ENCODE data around the gene SUMO4. TPM values are rescaled to one million over a fixed set of nuclear protein-coding genes. Genes with fewer than 3 reads are reported as not detected.

Gene SUMO4
- total RNA-seq, 2 donors from 2014 or later: 2.0 to 2.4 TPM

GRCh38 chr6:149387779-149388512, 12.1 kb upstream of the SUMO4 start:
- H3K9me3 ChIP-seq: no peaks in the 10 kb centered on the region
- no peak overlapping the region for H3K4me3 ChIP-seq
- intact Hi-C loops (cut with DNase I): no loop called here

GRCh38 chr6:149389509-149390297, 10.4 kb upstream of the SUMO4 start:
- Histone ChIP-seq H3K27me3 (replicated peaks; ENCODE audit: insufficient read depth) (no peaks in the 10 kb centered on the region), H3K36me3 (no peaks in the 10 kb centered on the region), H3K9me3 (no peaks in the 10 kb centered on the region), H3K4me1 (replicated peaks) (peaks cover 6% of the 10 kb centered on the region), H3K27ac (no peak overlapping the region), H3K4me3 (no peak overlapping the region)
- 95% methylated on average over 3 of the region's 3 CpGs for WGBS
- intact Hi-C loops (cut with DNase I): no loop called here
- TF ChIP-seq POLR2A (IDR thresholded peaks at IDR 0.05) (no peak), CTCF (IDR thresholded peaks at IDR 0.05) (no peak), POLR2AphosphoS5 (IDR thresholded peaks at IDR 0.05) (no peak)
- DNase-seq (ENCODE audit: low spot score): no peak

More at GRCh38 chr6:149387779-149388512, 12.1 kb upstream of the SUMO4 start:
- Histone ChIP-seq H3K27ac (no peak overlapping the region), H3K36me3 (no peaks in the 10 kb centered on the region), H3K27me3 (replicated peaks; ENCODE audit: insufficient read depth) (no peaks in the 10 kb centered on the region), H3K4me1 (replicated peaks) (peaks cover 6% of the 10 kb centered on the region)
- peak; percentile 34 for DNase-seq (ENCODE audit: low spot score)
- TF ChIP-seq CTCF (IDR thresholded peaks at IDR 0.05) (no peak), POLR2AphosphoS5 (IDR thresholded peaks at IDR 0.05) (peak; percentile 91)
- 41% methylated on average over 1 of the region's 1 CpG for WGBS

GRCh38 chr6:149392093-149392492, 8.0 kb upstream of the SUMO4 start:
- DNase-seq (ENCODE audit: low spot score): no peak
- WGBS: 98% methylated on average over 6 of the region's 6 CpGs
- Histone ChIP-seq H3K36me3 (no peaks in the 10 kb centered on the region), H3K4me1 (replicated peaks) (peaks cover 6% of the 10 kb centered on the region), H3K9me3 (no peaks in the 10 kb centered on the region), H3K4me3 (no peak overlapping the region), H3K27me3 (replicated peaks; ENCODE audit: insufficient read depth) (no peaks in the 10 kb centered on the region), H3K27ac (no peak overlapping the region)
- intact Hi-C loops (cut with DNase I): no loop called here
- TF ChIP-seq POLR2A (IDR thresholded peaks at IDR 0.05): no peak
- TF ChIP-seq POLR2AphosphoS5 (IDR thresholded peaks at IDR 0.05): no peak
- no peak for TF ChIP-seq CTCF (IDR thresholded peaks at IDR 0.05)

- TF ChIP-seq CTCF (IDR thresholded peaks at IDR 0.05) (no peak), POLR2A (IDR thresholded peaks at IDR 0.05) (no peak), POLR2AphosphoS5 (IDR thresholded peaks at IDR 0.05) (no peak)
- no peaks in the 10 kb centered on the region for H3K9me3 ChIP-seq
- no peak for DNase-seq (ENCODE audit: low spot score)
- intact Hi-C loops (cut with DNase I): no loop called here
- H3K27me3 ChIP-seq (replicated peaks; ENCODE audit: insufficient read depth): no peaks in the 10 kb centered on the region
- H3K36me3 ChIP-seq: no peaks in the 10 kb centered on the region
- H3K4me3 ChIP-seq: no peak overlapping the region
- no peak overlapping the region for H3K27ac ChIP-seq
- H3K4me1 ChIP-seq (replicated peaks): peaks cover 6% of the 10 kb centered on the region
Observed at GRCh38 chr6:149392535-149392934, 7.5 kb upstream of the SUMO4 start.
